Panc1 (cell line): ENCODE data around the gene BCL2L12. TPM values are rescaled to one million over a fixed set of nuclear protein-coding genes. Genes with fewer than 3 reads are reported as not detected.
A peak's percentile ranks its signal among the peaks of the same experiment; 100 is the strongest.

ENCODE experiments used
- ATAC-seq: fragments of 200-7000 bp; cut with Tn5 transposase; 2 replicates; pipeline ENCODE4 v1.9.1; 2020; ENCODE audit warnings: mild to moderate bottlenecking, moderate library complexity
- Bru-seq: library from RNA; stranded (reverse); fragments of 400-500 nt; gene quantifications from one replicate; lab custom pipeline; 2021; lab: Mats Ljungman, UMichigan
- BruChase-seq, 2 experiments: library from RNA; stranded (reverse); fragments of 400-500 nt; gene quantifications; one replicate each; lab custom pipeline; 2021; lab: Mats Ljungman, UMichigan
- BruUV-seq: library from RNA; stranded (reverse); fragments of 400-500 nt; replicated peaks from 2 replicates; lab custom pipeline; 2021; lab: Mats Ljungman, UMichigan
- CTCF ChIA-PET: fragments of 300-600 bp; sonication (Branson Sonifier 250); formaldehyde crosslinking; loops from one replicate; lab custom pipeline; 2022; ENCODE audit warnings: antibody characterized with exemption; lab: Charles Lee
- POLR2A ChIA-PET: fragments of 300-600 bp; sonication (Branson Sonifier 250); formaldehyde crosslinking; loops from one replicate; lab custom pipeline; 2022; ENCODE audit warnings: antibody characterized with exemption; lab: Charles Lee
- DNase-seq: peaks from one replicate; pipeline ENCODE4 v3.0.0-alpha.2; 2010; ENCODE audit warnings: low read depth, low spot score
- H3K27ac ChIP-seq: 2 replicates; pipeline ENCODE4 v1.5.1; 2011; ENCODE audit warnings: mild to moderate bottlenecking, low read length, inconsistent platforms
- H3K27me3 ChIP-seq: fragments of 200-500 bp; sonication (Bioruptor generic); 2 replicates; pipeline ENCODE4 v1.6.0; 2014; ENCODE audit warnings: low read length, inconsistent platforms; ENCODE audit not compliant: control insufficient read depth, insufficient read depth
- H3K36me3 ChIP-seq: fragments of 200-500 bp; sonication (Bioruptor generic); 2 replicates; pipeline ENCODE4 v1.5.1; 2014; ENCODE audit warnings: inconsistent platforms, mild to moderate bottlenecking, low read length, moderate library complexity; ENCODE audit not compliant: control insufficient read depth, insufficient read depth
- H3K4me1 ChIP-seq: 2 replicates; pipeline ENCODE4 v1.5.1; 2011; ENCODE audit warnings: inconsistent platforms, mild to moderate bottlenecking, low read length, moderate library complexity; ENCODE audit not compliant: control insufficient read depth, insufficient read depth
- H3K4me3 ChIP-seq, 2 experiments: 2 replicates each; pipeline ENCODE4 v1.5.1; 2011 to 2012; ENCODE audit warnings: low read depth in 2 of 2, low read length in 2 of 2, mild to moderate bottlenecking in 2 of 2, inconsistent platforms in 1 of 2, moderate library complexity in 1 of 2
- H3K9me3 ChIP-seq: fragments of 200-500 bp; sonication (Bioruptor generic); 2 replicates; pipeline ENCODE4 v1.5.1; 2014; ENCODE audit warnings: low read depth, mild to moderate bottlenecking, inconsistent platforms, low read length, moderate library complexity; ENCODE audit not compliant: control insufficient read depth, insufficient read depth
- CTCF ChIP-seq: fragments of 450-650 bp; IDR thresholded peaks from 2 replicates; pipeline ENCODE4 v1.5.1; 2017; ENCODE audit warnings: mild to moderate bottlenecking
- POLR2AphosphoS5 ChIP-seq: IDR thresholded peaks from 2 replicates; pipeline ENCODE4 v1.6.1; 2012; ENCODE audit warnings: mild to moderate bottlenecking, low read depth, low read length, moderate library complexity
- SIN3A ChIP-seq: IDR thresholded peaks from 2 replicates; pipeline ENCODE4 v1.6.1; 2012; ENCODE audit warnings: low read depth, mild to moderate bottlenecking, low read length, moderate library complexity, borderline replicate concordance; ENCODE audit not compliant: insufficient read depth
- TCF7L2 ChIP-seq: IDR thresholded peaks from 2 replicates; pipeline ENCODE4 v1.6.1; 2011; ENCODE audit warnings: mild to moderate bottlenecking, low read depth, low read length, inconsistent platforms
- in situ Hi-C: cut with HindIII; loops from 2 replicates; pipeline ENCODE4 v1.10.0; 2016; ENCODE audit warnings: low sequenced_read_pairs, low pct_unique_long_range_greater_than_20kb
- intact Hi-C: fragments of 100-400 bp; cut with micrococcal nuclease; formaldehyde crosslinking; loops from one replicate; pipeline ENCODE4 v1.10.0; 2022; ENCODE audit not compliant: unreplicated experiment
- long read RNA-seq: library from polyadenylated mRNA; unstranded; transcript quantifications from one replicate; pipeline ENCODE4 v2.0.0, GENCODE V29; 2021; ENCODE audit not compliant: unreplicated experiment
- polyA plus RNA-seq: library from polyadenylated mRNA; unstranded; fragments of >200 nt; gene quantifications from one replicate; pipeline ENCODE4 v1.2.1, GENCODE V29; 2012; ENCODE audit warnings: missing spikeins; ENCODE audit not compliant: insufficient read length
- total RNA-seq: library from RNA; stranded (reverse); gene quantifications from one replicate; pipeline ENCODE4 v1.2.1, GENCODE V29; 2021; ENCODE audit not compliant: unreplicated experiment
- TF ChIP-seq, protein P1 (sequence below), 2 experiments: IDR thresholded peaks; 2 replicates each; pipeline ENCODE4 v1.6.1; 2011 to 2012; ENCODE audit warnings: low read depth in 2 of 2, control low read depth in 1 of 2, low read length in 1 of 2, mild to moderate bottlenecking in 1 of 2, moderate library complexity in 1 of 2; ENCODE audit not compliant: insufficient read depth in 1 of 2

BCL2L12 gene
- 69.6 TPM for total RNA-seq
- polyA plus RNA-seq: 59.0 TPM
- percentile 66 among the genes with signal in this experiment for Bru-seq, nascent RNA
- percentile 82 among the genes with signal in this experiment for BruChase-seq, experiment 1, labeled RNA remaining after a 2-hour chase
- percentile 84 among the genes with signal in this experiment for BruChase-seq, experiment 2, labeled RNA remaining after a 6-hour chase
- long read RNA-seq, transcript BCL2L12-212 (7 exons, 1,854 nt): major isoform, 25 of 54 reads
- long read RNA-seq, partial matches to known transcripts: 15 of 54 reads
- long read RNA-seq, other reads (novel, unspliced or antisense): 6 of 54 reads

DNA sequence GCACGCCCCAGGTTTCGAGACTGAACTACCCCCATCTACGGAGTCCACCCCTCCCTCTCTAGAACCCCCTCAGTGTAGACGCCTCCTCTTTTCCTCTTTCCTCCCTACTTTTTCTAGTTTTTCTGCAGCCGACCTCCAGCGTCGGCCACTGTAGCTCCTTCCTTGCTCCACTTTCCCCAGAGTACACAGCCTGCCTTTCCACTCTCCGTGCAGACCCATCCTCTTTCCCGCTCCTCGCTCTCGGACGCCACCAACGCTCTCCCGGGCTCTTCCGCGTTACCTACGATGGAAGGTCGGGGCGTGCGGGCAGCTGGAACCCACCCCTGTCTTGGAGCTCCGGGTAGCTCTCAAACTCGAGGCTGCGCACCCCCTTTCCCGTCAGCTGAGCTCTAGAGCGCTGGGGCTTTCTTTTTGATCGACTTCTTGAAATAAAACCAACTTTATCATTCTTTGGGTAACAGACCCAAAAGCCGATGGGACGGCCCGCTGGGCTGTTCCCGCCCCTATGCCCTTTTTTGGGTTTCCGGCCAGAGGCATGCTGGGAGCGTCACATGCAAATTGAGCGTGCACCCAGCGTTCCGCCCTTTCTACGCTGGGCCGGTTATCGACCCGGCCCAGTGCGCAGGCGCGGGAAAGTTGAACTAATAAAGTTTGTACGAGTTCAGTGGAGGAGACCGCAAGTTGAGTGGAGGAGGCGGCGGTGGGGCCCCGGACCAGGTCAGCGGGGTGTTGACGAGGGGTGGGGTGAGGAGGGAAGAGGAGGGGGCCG lies at the start of gene BCL2L12, which contains the start of gene IRF3:
Gene BCL2L12, plus strand, starts transcription at position 583 of the 769 bp plus-strand sequence. CDS start 760 bp downstream, outside the sequence.
Gene IRF3, minus strand, starts transcription at position 507 of the 769 bp plus-strand sequence. CDS start 1,019 bp downstream, outside the sequence.
- in situ Hi-C loops: no loop called here
- Histone ChIP-seq H3K4me3 (peak within 1 kb of the TSS; percentile 71 to 95), H3K36me3 (peaks cover 10% of the 10 kb centered on the region; the same call in 1 of the 2 replicates), H3K9me3 (no peaks in the 10 kb centered on the region), H3K27ac (peak within 1 kb of the TSS; percentile 90), H3K27me3 (no peaks in the 10 kb centered on the region), H3K4me1 (peaks cover 2% of the 10 kb centered on the region; the same call in 1 of the 2 replicates)
- ATAC-seq (peak; percentile 86), DNase-seq (no peak)
- ChIA-PET POLR2A (interaction anchor here (0.6 to 0.8 kb wide), 2 partner anchors 11 to 51 kb away, joined by 3 to 5 read pairs; partner anchors contain the start of gene PRMT1), CTCF (no interaction called here)
- 0 out of 2 replicates have a peak, but pooled peaks have one; percentile 58 for TF ChIP-seq SIN3A
- no peak for TF ChIP-seq CTCF
- intact Hi-C loops: no loop called here
- BruUV-seq: no TSS peak

DNA sequence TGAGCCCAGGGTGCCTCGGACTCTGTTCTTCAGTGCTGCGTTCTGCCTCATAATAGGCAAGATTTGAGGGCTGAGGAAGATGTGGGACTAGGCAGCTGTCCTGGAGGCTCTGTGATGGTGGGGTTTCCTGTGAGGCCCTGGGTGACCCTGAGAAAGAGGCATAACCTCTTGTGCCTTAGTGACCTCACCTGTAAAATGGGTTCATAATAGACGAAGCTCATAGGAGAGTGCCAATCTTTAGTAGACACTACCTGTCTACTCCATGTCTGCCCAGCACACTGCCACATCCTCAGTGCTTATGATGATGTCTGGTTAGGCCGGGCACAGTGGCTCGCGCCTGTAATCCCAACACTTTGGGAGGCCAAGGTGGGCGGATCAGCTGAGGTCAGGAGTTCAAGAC lies 49.2 kb upstream of the BCL2L12 start:
- H3K27me3 ChIP-seq: no peaks in the 10 kb centered on the region
- H3K27ac ChIP-seq: no peak overlapping the region
- ChIA-PET POLR2A (no interaction called here), CTCF (no interaction called here)
- TF ChIP-seq, protein P1, sequence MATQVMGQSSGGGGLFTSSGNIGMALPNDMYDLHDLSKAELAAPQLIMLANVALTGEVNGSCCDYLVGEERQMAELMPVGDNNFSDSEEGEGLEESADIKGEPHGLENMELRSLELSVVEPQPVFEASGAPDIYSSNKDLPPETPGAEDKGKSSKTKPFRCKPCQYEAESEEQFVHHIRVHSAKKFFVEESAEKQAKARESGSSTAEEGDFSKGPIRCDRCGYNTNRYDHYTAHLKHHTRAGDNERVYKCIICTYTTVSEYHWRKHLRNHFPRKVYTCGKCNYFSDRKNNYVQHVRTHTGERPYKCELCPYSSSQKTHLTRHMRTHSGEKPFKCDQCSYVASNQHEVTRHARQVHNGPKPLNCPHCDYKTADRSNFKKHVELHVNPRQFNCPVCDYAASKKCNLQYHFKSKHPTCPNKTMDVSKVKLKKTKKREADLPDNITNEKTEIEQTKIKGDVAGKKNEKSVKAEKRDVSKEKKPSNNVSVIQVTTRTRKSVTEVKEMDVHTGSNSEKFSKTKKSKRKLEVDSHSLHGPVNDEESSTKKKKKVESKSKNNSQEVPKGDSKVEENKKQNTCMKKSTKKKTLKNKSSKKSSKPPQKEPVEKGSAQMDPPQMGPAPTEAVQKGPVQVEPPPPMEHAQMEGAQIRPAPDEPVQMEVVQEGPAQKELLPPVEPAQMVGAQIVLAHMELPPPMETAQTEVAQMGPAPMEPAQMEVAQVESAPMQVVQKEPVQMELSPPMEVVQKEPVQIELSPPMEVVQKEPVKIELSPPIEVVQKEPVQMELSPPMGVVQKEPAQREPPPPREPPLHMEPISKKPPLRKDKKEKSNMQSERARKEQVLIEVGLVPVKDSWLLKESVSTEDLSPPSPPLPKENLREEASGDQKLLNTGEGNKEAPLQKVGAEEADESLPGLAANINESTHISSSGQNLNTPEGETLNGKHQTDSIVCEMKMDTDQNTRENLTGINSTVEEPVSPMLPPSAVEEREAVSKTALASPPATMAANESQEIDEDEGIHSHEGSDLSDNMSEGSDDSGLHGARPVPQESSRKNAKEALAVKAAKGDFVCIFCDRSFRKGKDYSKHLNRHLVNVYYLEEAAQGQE (IDR thresholded peaks at IDR 0.05; ENCODE audit: insufficient read depth in 1 of 2, low read depth in 2 of 2, low read length in 1 of 2): no peak
- TF ChIP-seq CTCF (no peak), SIN3A (no peak), POLR2AphosphoS5 (no peak), TCF7L2 (no peak)
- no TSS peak for BruUV-seq
- peaks cover 7% of the 10 kb centered on the region for H3K4me1 ChIP-seq
- DNase-seq (no peak), ATAC-seq (no peak)
- intact Hi-C loops (no loop called here), in situ Hi-C loops (no loop called here)
- no peaks in the 10 kb centered on the region for H3K9me3 ChIP-seq
- H3K4me3 ChIP-seq: no peak overlapping the region
- no peaks in the 10 kb centered on the region for H3K36me3 ChIP-seq
